Measurements from ENCODE around the gene B4GALNT4.

DNA sequence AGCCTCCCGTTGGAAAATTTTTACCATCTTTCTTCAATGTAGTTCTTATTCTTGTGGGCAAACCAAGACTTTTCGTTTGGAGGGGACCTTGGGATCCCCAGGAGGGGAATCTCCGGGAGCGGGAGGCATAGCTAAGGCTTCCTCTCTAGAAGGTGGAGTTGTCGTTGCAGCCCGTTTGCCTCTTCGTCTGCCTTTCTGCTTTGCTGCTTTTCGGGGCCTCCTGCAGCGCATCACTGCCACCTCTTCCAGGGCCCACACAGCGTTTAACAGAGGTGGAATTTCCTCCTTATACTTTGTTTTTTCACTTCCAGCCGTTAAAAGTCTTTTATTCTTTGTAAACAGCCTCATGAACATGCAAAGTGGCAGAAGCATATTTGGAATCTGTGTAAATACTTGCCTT, 45.1 kb upstream of the B4GALNT4 start:
- TF ChIP-seq, protein P1, sequence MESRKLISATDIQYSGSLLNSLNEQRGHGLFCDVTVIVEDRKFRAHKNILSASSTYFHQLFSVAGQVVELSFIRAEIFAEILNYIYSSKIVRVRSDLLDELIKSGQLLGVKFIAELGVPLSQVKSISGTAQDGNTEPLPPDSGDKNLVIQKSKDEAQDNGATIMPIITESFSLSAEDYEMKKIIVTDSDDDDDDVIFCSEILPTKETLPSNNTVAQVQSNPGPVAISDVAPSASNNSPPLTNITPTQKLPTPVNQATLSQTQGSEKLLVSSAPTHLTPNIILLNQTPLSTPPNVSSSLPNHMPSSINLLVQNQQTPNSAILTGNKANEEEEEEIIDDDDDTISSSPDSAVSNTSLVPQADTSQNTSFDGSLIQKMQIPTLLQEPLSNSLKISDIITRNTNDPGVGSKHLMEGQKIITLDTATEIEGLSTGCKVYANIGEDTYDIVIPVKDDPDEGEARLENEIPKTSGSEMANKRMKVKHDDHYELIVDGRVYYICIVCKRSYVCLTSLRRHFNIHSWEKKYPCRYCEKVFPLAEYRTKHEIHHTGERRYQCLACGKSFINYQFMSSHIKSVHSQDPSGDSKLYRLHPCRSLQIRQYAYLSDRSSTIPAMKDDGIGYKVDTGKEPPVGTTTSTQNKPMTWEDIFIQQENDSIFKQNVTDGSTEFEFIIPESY (IDR thresholded peaks at IDR 0.05), result no peak
- TF ChIP-seq, protein P2, sequence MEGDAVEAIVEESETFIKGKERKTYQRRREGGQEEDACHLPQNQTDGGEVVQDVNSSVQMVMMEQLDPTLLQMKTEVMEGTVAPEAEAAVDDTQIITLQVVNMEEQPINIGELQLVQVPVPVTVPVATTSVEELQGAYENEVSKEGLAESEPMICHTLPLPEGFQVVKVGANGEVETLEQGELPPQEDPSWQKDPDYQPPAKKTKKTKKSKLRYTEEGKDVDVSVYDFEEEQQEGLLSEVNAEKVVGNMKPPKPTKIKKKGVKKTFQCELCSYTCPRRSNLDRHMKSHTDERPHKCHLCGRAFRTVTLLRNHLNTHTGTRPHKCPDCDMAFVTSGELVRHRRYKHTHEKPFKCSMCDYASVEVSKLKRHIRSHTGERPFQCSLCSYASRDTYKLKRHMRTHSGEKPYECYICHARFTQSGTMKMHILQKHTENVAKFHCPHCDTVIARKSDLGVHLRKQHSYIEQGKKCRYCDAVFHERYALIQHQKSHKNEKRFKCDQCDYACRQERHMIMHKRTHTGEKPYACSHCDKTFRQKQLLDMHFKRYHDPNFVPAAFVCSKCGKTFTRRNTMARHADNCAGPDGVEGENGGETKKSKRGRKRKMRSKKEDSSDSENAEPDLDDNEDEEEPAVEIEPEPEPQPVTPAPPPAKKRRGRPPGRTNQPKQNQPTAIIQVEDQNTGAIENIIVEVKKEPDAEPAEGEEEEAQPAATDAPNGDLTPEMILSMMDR (IDR thresholded peaks at IDR 0.05; ENCODE audit: low read depth, low read length, missing input control), result no peak
- no peak for TF ChIP-seq HNF4G (IDR thresholded peaks at IDR 0.05)
- TF ChIP-seq TAF1 (conservative IDR thresholded peaks at IDR 0.05), result no peak
- no peak for TF ChIP-seq GABPA (IDR thresholded peaks at IDR 0.05 in 1 of 2, conservative IDR thresholded peaks at IDR 0.05 in 1 of 2)
- no peak for TF ChIP-seq MAX (IDR thresholded peaks at IDR 0.05)
- TF ChIP-seq ATF3 (IDR thresholded peaks at IDR 0.05), result no peak
- TF ChIP-seq SP1 (IDR thresholded peaks at IDR 0.05), result no peak
- TF ChIP-seq RAD21 (IDR thresholded peaks at IDR 0.05), result no peak
- no peak for TF ChIP-seq NR2F2 (IDR thresholded peaks at IDR 0.05)
- TF ChIP-seq EGR1 (IDR thresholded peaks at IDR 0.05; ENCODE audit: low read depth in 2 of 2), result no peak
- TF ChIP-seq YY1 (IDR thresholded peaks at IDR 0.05), result no peak
- TF ChIP-seq FOXA1 (IDR thresholded peaks at IDR 0.05), result no peak
